Measurements from ENCODE around the gene SIK3. TPM values are rescaled to one million over a fixed set of nuclear protein-coding genes. Genes with fewer than 3 reads are reported as not detected.
A peak's percentile ranks its signal among the peaks of the same experiment; 100 is the strongest.

The SIK3 gene
- total and polyA plus RNA-seq, 2 experiments from 2014 or later = 6.1 to 33.9 TPM

GRCh38 chr11:116990811-116991210 lies 107.4 kb downstream of the SIK3 start:
- Histone ChIP-seq H3K4me2 (peak overlapping the region; percentile 6), H3K9me2 (ENCODE audit: insufficient read depth) (no peaks in the 10 kb centered on the region), H3F3A (replicated peaks; ENCODE audit: low read depth) (no peaks in the 10 kb centered on the region), H3K27ac (ENCODE audit: low read depth) (no peak overlapping the region), H3K36me3 (ENCODE audit: insufficient read depth) (no peaks in the 10 kb centered on the region), H3K4me3 (no peak overlapping the region), H2AFZ (no peak overlapping the region), H3K4me1 (ENCODE audit: insufficient read depth) (peaks cover 51% of the 10 kb centered on the region), H3K79me2 (replicated peaks; ENCODE audit: insufficient read depth) (peaks cover 88% of the 10 kb centered on the region), H3K27me3 (ENCODE audit: insufficient read depth) (no peaks in the 10 kb centered on the region), H4K20me1 (replicated peaks; ENCODE audit: insufficient read depth) (peaks cover 22% of the 10 kb centered on the region)
- Mint-ChIP-seq H3K4me3 (no peak overlapping the region), H3K27me3 (ENCODE audit: insufficient read depth, low read depth, poor library complexity) (peaks cover 2% of the 10 kb centered on the region), H3K36me3 (ENCODE audit: low read depth) (no peaks in the 10 kb centered on the region), H3K9me3 (no peaks in the 10 kb centered on the region), H3K27ac (peak overlapping the region; percentile 33), H3K4me1 (peaks cover 52% of the 10 kb centered on the region)
- no peak for DNase-seq (ENCODE audit: low spot score)
- TF ChIP-seq ZNF114 (CRISPR knock-in tag; IDR thresholded peaks at IDR 0.05) (no peak), STAT1 (IDR thresholded peaks at IDR 0.05; ENCODE audit: unreplicated experiment) (no peak), EZH2 (IDR thresholded peaks at IDR 0.05; ENCODE audit: low read depth, unreplicated experiment) (no peak), JUNB (IDR thresholded peaks at IDR 0.05; ENCODE audit: unreplicated experiment) (no peak), REST (IDR thresholded peaks at IDR 0.05; ENCODE audit: unreplicated experiment) (no peak), ZNF331 (CRISPR knock-in tag; IDR thresholded peaks at IDR 0.05; ENCODE audit: low read depth) (no peak), POLR2AphosphoS5 (IDR thresholded peaks at IDR 0.05; ENCODE audit: low read depth) (no peak), CTCF (conservative IDR thresholded peaks at IDR 0.05; ENCODE audit: low read depth in 2 of 2) (no peak), ZNF462 (CRISPR knock-in tag; IDR thresholded peaks at IDR 0.05) (no peak), EZH2phosphoT487 (IDR thresholded peaks at IDR 0.05; ENCODE audit: unreplicated experiment) (no peak), CREB1 (CRISPR knock-in tag; IDR thresholded peaks at IDR 0.05; ENCODE audit: low read depth) (no peak), NANOG (IDR thresholded peaks at IDR 0.05; ENCODE audit: borderline replicate concordance) (no peak), ETS1 (IDR thresholded peaks at IDR 0.05) (no peak)
- ATAC-seq = peak; percentile 14; the same call in 1 of the 3 replicates

Data from GM23338 (cell line).